ENCODE measurements around the gene ENPP1.

ENPP1 gene

DNA sequence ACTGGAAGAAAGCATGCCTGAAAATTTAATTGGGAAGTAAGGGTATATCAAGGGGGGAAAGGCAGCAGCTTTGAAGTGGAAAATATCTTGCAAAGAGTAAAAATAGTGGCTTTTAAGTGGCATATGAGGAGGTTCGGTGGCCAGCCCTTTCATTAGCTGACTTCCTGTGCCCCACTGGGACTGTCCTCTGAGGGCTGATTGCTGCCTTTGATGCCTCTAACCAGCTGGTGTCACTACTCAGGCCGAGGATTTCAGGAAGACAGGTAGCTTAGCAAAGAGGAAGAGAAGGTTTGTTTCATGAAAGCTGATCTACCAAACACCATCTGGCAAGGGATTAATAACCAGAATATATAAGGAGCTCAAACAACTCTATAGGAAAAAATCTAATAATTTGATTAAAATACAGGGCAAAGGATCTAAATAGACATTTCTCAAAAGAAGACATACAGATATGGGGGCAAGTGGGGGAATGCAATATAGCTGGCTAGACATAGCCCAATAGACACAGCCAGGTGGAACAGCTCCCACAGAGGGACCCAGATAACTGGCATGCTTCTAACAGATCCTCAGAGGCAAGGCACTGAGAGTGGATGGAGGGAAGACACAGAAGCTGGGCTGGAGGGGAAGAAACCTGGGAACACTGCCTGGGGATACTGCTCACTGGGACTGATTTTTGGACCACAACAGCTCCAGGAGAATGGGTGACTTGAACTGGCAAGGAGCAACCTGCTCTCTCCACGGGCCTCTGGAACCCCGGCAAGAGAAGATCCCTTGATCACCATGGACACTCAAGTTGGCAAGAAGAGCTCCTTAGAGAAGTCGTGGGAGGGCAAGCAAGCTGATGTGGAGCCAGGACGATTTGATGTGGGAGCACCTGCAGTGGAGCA, 110.2 kb downstream of the ENPP1 start:
- DNase-seq = no peak

DNA sequence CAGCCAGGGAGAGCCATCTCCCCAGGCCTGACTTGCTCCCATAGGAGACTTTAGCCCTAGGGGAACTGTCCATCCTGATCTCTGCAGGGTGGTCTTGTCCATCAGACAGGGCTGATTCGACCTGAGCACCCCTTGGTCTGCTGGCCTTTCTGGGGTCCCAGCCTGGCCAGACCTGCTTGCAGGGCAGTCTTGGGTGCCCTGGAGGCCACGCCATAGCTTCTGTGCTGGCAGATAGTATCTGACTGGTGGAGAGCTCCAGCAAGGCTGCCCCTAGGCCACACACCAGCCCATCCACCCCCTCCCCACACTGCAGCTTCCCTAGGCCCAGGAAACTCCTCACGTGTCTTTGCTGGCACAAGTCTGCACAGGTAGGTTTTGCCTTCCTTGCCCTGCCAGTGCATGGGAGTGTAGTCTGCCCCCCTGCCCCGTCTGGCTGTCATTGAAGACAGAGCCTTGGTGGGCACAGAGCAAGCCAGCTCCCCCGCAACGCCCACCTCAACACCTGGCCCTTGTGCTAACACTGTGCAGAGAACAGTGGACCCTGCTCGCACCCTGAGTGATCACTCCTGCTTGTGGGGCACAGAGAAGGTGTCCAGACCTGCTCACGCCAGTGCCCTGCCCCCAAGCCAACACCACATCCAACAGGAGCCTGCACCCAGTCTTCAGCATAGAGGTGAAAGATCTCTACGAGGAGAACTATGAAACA, 111.0 kb downstream of the ENPP1 start:
- no peak for DNase-seq

DNA sequence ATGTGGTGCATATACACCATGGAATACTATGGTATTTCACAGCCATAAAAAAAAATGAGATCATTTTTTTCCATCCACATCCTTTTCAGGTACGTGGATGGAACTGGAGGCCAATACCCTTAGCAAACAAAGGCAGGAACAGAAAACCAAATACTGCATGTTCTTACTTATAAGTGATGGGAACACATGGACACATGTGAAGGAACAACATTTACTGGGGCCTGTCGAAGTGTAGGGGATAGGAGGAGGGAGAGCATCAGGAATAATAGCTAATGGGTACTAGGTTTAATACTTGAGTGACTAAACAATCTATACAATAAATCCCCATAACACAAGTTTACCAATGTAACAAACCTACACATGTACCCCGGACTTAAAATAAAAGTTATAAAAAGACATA, 112.8 kb downstream of the ENPP1 start:
- no peak for DNase-seq

DNA sequence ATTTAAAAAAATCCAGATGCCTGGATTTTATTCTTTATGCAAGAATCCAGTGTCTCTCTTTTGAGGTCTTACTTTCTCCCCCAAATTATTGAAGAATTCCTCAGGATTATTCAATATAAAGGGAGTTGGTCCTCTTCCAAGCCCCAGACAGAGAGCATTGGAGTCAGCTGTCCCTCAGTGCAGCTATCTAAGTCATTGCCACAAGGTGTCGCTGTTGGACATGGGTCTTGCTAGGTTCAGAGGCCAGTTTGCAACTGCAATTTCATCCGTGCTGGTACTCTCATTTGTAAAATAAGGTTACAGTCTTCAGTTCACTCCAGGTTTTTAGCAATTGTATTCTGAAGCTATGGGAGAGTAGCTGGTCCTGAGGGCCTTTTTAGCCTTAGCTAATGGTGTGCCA, 115.5 kb downstream of the ENPP1 start:
- peak; percentile 50 to 69 for DNase-seq

DNA sequence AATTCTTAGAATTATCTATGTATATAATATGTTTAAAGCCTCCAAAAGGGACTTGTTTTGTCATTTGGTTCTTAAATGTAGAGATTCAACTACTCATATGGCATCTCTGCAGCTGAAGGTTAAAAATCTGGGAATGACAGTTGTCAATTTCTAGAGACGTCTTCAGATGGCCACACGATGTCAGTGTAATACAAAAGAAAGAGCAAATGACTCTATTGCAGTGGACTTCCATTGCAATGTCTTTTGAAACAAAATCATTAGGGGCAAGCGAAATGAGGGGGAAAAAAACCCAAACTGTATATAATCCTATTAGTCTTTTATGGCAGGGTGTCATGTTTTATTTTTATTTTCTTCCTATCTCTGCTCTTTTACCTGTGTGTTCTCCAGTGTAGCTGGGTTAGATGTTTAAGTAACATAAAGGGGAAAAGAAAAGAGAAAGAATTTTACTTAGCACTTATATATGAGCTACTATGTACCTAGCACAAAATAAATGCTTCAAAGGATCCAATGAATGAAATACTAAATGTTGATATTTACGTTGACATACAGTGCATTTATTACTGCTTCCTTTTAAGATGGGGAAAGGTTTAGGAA, 117.2 kb downstream of the ENPP1 start:
- no peak for DNase-seq

DNA sequence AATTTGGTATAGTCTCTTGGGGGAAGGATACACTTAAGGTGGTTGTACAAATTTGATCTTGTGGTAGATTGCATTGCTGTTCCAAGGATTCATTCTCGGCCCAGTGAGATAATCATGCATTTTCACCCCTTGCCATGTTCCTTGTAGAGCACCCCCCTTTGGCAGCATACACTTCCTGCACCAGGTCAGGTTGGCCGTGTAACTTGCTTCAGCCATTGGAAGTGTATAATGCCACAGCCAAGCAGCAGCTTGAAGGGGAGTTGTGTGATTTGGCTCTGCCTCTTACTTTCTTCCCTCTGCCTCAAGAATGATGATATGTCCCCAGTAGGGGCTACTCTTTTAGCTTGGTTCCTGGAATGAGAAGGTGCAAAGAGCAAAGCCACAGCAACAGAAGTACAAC, 121.4 kb downstream of the ENPP1 start:
- DNase-seq = no peak

DNA sequence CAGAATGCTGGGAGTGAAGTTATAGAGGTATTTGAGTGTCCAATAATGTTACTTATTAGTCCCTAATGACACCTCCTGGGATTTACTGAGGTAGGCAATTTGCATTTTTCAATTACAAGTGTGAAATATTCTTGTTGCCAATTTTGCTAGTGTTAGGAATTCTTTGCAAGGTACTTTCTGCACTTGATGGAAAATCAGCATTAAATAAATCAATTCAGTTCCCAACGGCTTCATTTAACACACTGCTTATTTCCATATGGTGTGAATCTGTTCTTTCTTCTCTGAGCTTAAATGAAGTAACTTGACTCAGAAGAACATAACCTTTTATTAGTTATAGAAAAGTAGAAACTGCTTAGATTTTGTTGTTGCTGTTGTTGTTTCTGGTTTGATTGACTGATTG, 122.2 kb downstream of the ENPP1 start:
- no peak for DNase-seq

DNA sequence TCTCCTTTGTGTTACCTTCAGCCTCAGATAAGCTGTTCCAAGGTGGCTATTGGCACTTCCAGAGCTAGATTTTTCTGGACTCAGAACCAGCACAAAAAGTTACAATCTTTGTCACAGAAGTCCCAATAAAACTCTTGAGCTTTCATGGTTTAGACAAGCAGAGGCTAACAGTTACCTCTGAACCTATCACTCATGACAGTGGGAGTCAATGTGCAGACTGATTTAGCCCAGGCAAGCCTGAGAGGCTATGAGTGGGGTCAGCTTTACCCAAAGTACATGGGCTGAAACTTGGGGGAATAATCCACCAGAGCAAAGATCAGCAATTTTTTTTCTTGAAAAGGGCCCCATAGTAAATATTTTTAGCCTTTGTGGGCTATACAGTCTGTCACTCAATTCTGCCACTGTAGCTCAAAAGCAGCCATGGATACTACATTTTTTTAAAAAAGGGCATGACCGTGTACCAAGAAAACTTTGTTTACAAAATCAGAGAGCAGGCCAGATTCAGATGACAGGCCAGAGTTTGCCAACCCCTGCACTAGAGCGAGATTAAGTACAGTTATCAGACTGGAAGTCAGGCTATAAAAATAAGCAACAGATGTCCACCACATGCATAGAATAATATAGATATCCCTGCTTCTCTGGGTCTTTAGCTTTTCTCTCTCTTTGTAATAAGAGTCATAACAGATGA, 123.4 kb downstream of the ENPP1 start:
- DNase-seq = no peak

DNA sequence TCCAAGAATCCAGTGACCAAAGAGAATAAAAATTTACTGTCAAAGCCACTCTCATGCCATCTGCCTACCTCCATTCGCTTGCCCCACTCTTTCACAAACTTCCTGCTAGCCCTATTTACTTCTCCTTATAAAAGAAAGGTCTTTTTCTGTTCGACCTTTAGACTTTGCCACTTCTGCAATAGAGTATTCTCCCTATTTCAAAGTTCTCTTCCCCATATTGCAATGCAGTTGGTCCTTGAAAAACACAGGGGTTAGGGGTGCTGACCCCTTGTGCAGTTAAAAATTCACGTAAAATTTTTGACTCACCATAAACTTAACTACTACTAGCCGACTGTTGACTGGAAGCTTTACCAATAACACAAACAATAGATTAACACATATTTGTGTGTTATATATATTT, 128.3 kb downstream of the ENPP1 start:
- DNase-seq = no peak

DNA sequence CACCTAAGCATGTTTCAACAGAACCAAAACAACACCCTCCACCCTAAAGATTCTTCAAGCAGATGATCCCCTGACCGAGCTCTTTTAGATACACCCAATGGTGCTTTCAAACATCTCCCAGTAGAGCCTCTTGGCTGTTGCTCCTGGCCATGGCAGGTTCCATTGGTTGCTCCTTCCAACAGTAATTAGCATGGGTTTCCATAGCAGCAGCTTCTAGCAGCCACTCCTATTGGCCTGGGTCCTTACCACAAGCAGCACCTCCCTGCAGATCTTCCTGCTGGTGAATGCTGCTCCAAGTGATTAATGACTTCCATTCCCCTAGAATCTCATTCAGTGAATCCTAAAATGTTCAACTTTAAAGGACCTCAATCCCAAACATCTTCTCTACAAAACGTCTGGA, 129.4 kb downstream of the ENPP1 start:
- no peak for DNase-seq

DNA sequence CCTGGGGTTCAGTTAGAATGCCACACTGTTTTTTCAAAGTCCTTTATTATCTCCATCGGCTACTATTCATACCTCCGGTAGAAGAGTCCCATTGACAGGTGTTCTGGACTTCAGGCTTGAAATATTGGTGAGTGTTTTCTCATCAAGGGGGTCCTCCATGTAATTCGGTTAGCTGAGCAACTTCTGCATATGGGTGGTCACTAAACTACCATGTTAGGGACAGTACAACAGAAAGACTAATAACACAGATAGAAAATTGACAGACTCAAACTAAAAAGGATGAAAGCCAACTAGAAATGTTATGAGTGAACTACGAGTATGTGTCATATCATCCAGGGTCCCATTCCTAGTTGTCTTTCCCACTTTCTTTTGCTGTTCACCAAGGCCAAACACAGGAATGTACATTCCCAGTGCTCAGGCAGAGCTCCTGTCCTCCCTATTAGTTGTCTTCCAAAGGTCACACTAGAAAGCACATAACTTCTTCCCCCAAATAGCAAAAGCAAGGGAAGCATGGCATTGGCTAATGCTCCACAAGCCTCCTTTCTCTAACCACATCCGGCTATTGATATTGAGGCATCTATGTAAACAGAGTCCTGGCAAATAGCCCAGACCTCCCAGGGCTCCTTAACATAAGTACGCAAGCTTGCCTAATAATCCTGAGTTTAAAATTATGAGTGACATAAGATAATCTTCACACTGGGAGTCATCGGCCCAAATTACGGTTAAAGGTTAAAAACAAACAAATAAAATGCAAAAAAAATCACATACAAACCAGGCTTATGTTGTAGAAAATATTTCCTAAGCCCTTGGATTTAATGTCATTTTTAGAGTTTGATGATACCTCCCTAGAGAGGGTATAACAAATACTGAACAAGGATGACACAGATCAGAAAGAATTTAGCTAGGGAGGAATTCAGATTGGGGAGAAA, 130.1 kb downstream of the ENPP1 start:
- DNase-seq = no peak
